ENCODE measurements around the gene ACSF3.
"Not testable (repeated sequence)": the region's sequence is repeated elsewhere in the genome, so short reads cannot be mapped to it uniquely, and the experiment has no call there.

Gene ACSF3

GRCh38 chr16:89175280-89176146, 81.9 kb downstream of the ACSF3 start:
- no peak for DNase-seq (ENCODE audit: low read depth in 2 of 2)

DNA sequence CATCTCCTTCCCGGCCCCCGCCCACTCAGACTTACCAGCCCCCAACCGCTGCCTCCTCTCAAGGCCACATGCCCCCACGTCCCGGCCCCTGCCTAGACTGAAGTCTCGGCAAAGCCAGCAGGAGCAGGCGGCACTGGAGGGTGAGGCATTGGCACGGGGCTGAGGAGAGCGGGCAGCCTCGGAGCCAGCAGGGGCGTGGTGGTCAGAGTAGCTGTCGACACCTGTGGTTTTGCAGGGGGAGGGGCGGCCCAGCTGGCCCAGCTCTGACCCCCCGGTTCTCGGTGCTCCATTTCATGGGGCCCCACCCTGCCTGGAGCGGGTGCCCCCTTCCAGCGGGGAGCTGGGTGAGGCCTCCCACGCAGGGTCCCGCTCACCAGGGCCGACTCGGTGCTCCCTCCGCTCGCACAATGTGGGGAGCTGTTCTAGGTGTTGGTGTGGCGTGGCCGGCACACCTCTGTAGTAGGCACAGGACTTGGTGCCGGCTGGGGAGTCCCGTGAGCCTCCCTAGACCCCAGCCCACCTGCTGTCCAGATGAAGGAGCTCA, 82.6 kb downstream of the ACSF3 start:
- DNase-seq (ENCODE audit: low read depth in 2 of 2), result no peak

- no peak for DNase-seq (ENCODE audit: low read depth in 2 of 2)
Observed at GRCh38 chr16:89176717-89177116, 83.1 kb downstream of the ACSF3 start.

- DNase-seq (ENCODE audit: low read depth in 2 of 2), result no peak
Observed at GRCh38 chr16:89177501-89177900, 83.8 kb downstream of the ACSF3 start.

DNA sequence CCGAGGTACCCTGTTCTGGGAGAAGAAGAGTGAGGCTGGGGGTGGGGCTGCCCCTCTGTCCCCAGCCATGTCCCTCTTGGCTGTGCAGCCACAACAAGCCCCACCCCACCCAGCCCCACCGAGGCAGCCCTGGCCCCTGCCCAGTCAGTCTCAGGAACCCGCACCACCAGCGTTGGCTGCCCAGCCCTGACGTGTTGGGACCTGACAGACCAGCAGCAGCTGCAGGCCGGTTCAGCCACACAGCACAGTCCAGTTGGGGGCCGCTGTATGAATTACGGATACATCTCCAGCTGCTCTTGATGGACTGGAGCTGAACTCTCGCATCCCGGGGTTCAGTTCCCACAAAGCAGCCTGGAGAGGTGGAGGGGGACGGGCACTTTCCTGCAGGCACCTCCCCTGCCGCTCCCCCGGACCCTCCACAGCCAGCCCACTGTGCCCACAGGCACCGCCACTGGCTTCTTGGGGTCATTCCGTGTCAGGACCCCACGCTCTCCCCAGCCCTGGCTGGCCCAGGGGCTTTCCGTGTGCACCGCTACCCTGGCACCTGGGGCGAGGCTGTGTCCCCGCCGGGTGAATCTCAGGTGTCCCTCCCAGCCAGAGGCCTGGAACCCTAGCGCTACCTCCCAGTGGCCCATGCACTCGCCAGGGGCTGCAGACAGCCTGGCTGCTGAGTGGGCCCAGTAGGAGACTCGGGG, 84.9 kb downstream of the ACSF3 start:
- DNase-seq (ENCODE audit: low read depth in 2 of 2), result no peak

DNA sequence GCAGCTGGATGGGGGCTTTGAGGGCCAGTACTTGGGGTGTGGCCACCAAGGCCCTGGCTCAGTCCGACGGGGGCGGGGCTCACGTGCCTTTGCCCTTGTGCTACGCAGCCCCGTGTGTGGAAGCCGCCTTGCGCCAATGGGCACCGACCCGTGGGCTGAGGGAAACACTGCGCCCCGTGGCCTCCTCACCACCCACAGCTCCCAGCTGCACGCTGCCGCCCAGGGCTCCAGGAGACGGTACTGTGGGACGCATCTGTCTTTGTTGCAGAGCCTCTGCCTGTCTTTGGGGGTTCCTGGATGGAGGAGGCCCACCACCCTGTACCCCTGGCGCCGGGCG, 85.5 kb downstream of the ACSF3 start:
- no peak for DNase-seq (ENCODE audit: low read depth in 2 of 2)

- DNase-seq (ENCODE audit: low read depth in 2 of 2), result no peak
Observed at GRCh38 chr16:89179656-89180315, 86.1 kb downstream of the ACSF3 start.

DNA sequence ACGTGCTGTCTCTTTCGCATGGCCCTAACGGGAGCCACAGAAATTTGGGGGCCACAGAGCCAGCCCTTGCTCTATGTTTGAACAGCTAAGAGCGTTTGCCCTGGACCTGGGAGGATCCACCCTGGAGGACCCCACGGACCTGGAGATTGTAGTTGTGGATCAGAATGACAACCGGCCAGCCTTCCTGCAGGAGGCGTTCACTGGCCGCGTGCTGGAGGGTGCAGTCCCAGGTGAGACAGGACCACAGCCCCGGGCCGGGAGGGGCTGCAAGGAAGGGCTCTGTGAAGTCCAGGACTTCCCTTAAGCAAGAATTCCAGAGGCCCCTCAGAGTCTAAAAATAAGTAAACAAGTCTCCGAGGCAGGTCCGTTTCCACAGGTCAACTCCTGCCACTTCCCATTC, 89.8 kb downstream of the ACSF3 start:
- DNase-seq (ENCODE audit: low read depth in 2 of 2), result no peak

DNA sequence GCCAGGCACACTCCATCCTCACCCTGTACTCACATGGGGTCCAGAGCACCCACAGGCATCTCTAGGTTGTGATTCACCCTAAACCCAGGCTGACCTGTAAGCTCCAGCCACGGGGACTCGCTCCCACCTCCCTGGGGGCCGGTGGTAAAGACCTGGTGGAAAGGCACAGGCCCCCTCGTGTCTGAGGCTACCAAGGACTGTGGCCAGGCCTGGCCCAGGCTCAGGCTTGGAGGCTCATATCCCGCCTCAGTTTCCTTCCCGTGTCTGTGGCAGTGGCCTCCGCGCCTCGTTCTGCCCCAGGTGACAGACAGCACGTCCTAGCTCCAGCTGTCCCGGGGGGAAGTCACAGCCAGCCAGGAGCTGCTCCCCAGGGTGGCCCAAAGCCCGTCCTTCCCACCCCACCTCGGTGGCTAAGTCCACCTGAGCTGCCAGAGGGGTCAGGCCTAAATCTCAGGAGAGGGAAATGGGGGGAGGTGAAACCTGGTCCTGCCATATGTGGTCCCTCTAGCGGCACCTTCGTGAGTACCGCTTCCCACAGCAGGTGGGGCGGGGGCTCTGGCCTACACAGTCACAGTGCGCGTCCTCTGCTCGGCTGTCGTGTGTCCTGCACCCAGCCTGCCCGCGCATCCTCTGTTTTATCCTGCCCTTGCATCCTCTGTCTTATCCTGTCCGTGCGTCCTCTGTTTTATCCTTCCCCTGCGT, 90.5 kb downstream of the ACSF3 start:
- no peak for DNase-seq (ENCODE audit: low read depth in 2 of 2)

DNA sequence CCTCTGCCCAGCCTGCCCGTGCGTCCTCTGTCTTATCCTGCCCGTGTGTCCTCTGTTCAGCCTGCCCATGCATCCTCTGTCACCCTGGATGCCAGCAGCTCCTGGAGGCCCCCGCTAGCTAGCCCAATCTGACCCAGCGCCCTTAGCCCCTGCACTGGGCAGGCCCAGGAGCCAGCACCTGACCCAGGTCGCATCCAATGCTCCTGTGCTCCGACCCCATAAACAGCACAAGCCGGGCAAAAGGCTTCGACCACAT, 91.0 kb downstream of the ACSF3 start:
- no peak for DNase-seq (ENCODE audit: low read depth in 2 of 2)

- no peak for DNase-seq (ENCODE audit: low read depth in 2 of 2)
Observed at GRCh38 chr16:89184933-89185794, 91.5 kb downstream of the ACSF3 start.

DNA sequence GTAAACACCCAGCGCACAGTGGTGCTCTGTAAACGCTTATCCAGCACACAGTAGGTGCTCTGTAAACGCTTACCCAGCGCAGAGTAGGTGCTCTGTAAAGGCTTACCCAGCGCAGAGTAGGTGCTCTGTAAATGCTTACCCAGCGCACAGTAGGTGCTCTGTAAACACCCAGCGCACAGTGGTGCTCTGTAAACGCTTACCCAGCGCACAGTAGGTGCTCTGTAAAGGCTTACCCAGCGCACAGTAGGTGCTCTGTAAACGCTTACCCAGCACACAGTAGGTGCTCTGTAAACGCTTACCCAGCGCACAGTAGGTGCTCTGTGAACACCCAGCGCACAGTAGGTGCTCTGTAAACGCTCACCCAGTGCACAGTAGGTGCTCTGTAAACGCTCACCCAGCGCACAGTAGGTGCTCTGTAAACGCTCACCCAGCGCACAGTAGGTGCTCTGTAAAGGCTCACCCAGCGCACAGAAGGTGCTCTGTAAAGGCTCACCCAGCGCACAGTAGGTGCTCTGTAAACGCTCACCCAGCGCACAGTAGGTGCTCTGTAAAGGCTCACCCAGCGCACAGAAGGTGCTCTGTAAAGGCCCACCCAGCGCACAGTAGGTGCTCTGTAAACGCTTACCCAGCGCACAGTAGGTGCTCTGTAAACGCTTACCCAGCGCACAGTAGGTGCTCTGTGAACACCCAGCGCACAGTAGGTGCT, 92.4 kb downstream of the ACSF3 start:
- DNase-seq (ENCODE audit: low read depth in 2 of 2), result not testable (repeated sequence)

- DNase-seq (ENCODE audit: low read depth in 2 of 2), result not testable (repeated sequence)
Observed at GRCh38 chr16:89186593-89187031, 93.0 kb downstream of the ACSF3 start.

DNA sequence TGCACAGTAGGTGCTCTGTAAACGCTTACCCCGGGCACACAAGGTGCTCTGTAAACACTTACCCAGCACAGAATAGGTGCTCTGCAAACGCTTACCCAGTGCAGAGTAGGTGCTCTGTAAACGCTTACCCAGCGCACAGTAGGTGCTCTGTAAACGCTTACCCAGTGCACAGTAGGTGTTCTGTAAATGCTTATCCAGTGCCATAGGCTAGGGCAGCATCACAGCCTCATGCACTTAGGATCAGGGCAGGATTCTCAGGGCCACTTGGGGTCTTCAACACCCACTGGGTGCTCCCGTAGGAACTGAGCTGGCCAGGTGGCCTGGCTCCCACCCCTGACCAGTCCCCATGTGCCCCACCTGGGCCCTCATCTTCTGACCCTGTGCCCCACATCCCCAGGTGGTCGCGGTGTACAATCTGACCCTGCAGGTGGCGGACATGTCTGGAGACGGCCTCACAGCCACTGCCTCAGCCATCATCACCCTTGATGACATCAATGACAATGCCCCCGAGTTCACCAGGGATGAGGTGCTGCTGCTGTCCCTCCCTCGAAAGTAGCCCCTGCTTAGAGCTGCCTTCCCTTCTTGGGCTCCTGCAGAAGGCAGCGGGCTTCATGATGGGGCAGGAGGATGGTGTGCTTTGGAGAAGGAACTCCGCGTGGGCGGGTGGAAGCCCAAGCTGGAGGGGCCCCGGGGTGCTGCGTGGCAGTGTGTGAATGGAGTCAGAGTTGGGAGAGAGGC, 93.5 kb downstream of the ACSF3 start:
- no peak for DNase-seq (ENCODE audit: low read depth in 2 of 2)

GRCh38 chr16:89187770-89188392, 94.2 kb downstream of the ACSF3 start:
- DNase-seq (ENCODE audit: low read depth in 2 of 2), result no peak

DNA sequence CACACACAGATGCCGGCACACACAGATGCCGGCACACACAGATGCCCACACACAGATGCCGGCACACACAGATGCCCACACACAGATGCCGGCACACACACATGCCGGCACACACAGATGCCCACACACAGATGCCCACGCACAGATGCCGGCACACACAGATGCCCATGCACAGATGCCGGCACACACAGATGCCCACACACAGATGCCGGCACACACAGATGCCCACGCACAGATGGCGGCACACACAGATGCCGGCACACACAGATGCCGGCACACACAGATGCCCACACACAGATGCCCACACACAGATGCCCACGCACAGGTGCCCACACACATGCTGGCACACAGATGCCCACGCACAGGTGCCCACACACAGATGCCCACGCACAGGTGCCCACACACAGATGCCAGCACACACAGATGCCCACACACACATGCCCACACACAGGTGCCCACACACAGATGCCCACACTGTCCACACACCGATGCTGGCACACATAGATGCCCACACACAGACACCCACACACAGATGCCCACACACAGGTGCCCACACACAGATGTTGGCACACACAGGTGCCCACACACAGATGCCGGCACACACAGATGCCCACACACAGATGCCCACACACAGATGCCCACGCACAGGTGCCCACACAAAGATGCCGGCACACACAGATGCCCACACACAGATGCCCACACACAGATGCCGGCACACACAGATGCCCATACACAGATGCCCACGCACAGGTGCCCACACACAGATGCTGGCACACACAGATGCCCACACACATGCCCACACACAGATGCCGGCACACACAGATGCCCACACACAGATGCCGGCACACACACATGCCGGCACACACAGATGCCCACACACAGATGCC, 95.1 kb downstream of the ACSF3 start:
- not testable (repeated sequence) for DNase-seq (ENCODE audit: low read depth in 2 of 2)

DNA sequence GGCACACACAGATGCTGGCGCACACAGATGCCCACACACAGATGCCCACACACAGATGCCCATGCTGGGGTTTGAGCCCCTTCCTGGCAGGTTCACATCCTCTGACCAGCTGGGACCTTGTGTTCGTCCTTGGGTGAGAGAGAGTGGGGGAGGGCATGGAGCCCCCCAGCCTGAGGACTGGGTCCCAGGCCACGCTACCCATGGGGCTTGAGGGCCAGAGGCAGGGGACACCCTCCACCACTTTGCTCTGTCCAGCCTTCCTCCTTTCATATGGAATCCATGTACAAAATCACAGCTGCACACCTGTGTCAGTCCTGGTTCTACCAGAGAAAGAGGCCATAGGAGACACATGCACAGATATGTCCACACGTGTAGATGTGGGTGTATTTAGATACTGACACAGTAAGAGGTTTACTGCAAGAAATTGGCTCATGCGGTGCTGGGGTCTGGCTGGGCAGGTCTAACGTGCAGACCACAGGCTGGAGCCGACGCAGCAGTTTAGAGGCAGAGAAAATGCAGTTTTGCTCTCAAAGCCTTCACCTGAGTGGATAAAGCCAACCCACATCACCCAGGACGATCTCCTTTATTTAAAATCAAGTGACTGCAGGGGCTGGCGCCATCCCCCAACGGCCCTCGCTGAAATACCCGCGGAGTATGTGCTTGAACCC, 95.8 kb downstream of the ACSF3 start:
- no peak for DNase-seq (ENCODE audit: low read depth in 2 of 2)
